ENCODE measurements around the gene NFE2L1.

DNA sequence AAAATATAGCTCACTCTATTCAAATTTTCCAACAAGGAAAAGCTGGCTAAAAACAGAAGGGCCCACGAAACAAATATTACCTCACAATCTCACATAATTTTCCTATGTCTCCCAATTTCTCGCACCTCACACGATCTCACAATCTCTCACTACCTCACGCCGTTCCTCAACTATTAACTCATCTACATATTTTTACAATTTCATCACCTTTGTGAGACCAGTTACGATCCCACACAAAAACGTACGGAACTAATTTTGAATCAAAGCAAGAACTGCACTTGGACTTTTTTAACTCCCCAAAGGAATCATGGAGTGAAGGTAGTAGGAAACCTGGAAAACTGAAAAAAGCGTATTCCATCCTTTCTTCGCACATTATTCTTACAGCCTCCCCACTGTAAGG lies 52.0 kb downstream of the NFE2L1 start:
- no peak for TF ChIP-seq POLR2AphosphoS5 (IDR thresholded peaks at IDR 0.05; ENCODE audit: low read depth, low read length)
- TF ChIP-seq POLR2A (IDR thresholded peaks at IDR 0.05; ENCODE audit: low read depth, low read length), result no peak
- no peak for TF ChIP-seq TAF1 (IDR thresholded peaks at IDR 0.05; ENCODE audit: borderline replicate concordance, low read depth, low read length)
